ENCODE measurements around the gene BORCS8.
A peak's percentile ranks its signal among the peaks of the same experiment; 100 is the strongest.

Gene BORCS8

DNA sequence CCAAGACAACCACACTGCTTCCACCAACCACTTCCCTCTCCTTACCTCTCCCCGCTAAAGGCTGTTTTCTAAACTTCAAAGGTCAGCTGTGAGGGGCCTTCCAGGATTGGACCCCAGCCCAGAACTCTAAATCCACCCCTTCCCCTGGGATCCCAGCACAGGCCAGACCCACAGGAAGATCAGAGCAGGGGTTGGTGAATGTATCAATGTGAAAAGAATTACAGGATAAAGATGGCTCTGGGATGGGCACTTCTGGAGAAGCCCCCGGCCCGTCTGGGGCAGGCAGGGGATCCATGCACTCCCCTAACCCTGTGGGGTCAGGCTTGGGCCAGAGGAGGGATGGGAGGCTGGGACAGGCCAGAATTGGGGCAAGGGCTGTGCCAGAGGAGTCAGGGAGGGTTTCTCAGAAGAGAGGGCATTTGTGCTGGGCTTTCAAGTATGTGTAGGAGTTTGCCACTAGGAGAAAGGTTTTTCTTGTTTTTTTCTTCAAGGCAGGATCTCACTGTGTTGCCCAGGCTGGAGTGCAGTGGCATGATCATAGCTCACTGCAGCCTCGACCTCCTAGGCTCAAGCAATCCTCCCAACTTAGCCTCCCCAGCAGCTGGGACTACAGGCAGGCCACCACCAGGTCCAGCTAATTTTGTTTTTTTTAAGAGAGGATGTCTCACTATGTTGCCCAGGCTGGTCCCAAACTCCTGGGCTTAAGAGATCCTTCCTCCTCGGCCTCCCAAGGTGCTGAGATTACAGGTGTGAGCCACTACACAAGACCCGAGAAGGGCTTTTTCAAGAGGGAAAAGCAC is 20.9 kb downstream of the BORCS8 start:
- H3K4me3 ChIP-seq (ENCODE audit: control insufficient read depth, low read depth, low read length) = no peak overlapping the region
- TF ChIP-seq, protein P1, sequence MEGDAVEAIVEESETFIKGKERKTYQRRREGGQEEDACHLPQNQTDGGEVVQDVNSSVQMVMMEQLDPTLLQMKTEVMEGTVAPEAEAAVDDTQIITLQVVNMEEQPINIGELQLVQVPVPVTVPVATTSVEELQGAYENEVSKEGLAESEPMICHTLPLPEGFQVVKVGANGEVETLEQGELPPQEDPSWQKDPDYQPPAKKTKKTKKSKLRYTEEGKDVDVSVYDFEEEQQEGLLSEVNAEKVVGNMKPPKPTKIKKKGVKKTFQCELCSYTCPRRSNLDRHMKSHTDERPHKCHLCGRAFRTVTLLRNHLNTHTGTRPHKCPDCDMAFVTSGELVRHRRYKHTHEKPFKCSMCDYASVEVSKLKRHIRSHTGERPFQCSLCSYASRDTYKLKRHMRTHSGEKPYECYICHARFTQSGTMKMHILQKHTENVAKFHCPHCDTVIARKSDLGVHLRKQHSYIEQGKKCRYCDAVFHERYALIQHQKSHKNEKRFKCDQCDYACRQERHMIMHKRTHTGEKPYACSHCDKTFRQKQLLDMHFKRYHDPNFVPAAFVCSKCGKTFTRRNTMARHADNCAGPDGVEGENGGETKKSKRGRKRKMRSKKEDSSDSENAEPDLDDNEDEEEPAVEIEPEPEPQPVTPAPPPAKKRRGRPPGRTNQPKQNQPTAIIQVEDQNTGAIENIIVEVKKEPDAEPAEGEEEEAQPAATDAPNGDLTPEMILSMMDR (conservative IDR thresholded peaks at IDR 0.05; ENCODE audit: control insufficient read depth, insufficient read depth, low read depth, low read length) = no peak
- no peak for DNase-seq (ENCODE audit: low read depth)

DNA sequence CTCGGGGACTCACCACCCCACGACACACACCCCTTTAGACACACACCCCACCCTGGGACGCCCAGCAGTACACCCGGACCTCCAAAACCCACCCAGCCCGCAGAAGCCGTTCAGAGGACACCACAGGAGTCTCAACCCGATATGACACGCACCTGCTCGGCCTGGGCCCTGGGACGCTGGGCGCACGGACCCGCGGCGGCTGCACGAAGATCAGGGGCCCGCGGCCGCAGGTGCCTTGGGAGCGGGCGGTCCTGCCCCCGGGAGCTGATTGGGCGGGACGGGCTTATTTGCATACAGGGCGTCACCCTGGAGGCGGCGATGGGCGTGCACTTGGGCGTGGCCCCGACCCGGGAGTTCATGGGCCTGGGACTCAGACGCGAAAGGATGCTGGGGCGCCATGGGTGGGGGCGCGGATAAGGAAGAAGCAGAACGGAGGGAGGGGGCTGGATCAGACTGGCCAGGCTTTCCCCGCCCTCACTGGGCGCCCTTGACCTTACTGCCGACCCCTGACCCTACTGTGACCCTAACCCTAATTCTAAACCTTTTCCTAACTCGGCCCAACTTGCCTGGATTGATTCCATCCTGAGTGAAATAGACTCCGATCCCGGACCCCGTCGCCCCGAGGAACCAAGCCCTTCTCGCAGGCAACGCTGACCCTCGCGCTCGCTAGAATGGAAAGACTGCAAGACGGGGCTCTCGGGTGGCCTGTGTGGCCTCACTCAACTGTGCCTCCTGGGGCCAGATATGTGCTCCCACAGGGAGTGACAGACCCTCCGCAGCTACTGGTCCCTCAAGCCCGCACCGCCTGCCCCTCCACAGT is 21.7 kb downstream of the BORCS8 start, which contains the start of gene MEF2B:
Gene MEF2B, minus strand, starts transcription at position 211 of the 820 bp plus-strand sequence. CDS start 19,528 bp downstream, outside the sequence.
- no peak within 1 kb of the TSS for H3K4me3 ChIP-seq (ENCODE audit: control insufficient read depth, low read depth, low read length)
- DNase-seq (ENCODE audit: low read depth) = peak; percentile 40
- TF ChIP-seq, protein P1 (conservative IDR thresholded peaks at IDR 0.05; ENCODE audit: control insufficient read depth, insufficient read depth, low read depth, low read length) = no peak

DNA sequence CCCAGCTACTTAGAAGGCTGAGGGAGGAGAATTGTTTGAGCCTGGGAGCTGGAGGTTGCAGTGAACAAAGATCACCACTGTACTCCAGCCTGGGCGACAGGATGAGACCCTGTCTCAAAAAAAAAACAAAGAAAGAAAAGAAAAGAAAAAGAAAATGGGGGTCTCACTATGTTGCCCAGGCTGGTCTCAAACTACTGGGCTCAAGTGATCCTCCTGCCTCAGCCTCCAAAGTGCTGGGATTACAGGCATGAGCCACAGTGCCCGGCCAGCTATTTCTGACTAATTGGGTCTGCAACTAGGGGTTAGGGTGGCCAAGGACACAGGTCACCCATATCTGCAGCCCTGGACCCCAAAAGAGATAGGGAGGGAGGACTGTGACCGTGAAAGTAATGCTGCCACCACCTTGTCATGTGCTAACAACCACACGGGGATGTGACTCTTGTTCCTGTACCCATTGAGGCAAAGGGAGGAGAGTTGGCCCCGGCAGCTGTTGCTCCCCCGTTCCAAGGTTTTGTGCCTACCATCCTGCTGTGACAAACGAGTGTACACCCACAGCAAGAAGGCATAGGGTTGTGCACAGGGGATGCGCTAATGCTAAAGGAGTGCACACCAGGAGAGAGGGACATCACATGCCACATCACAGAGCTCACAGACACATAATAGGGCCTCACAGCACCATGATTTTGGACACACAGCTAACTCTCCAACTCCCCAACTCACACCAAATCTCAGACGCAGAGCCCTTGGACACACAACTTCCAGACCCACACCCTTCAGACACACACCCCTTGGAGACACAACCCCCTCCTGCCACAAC is 22.5 kb downstream of the BORCS8 start:
- no peak for DNase-seq (ENCODE audit: low read depth)
- TF ChIP-seq, protein P1 (conservative IDR thresholded peaks at IDR 0.05; ENCODE audit: control insufficient read depth, insufficient read depth, low read depth, low read length) = no peak
- H3K4me3 ChIP-seq (ENCODE audit: control insufficient read depth, low read depth, low read length) = no peak overlapping the region

DNA sequence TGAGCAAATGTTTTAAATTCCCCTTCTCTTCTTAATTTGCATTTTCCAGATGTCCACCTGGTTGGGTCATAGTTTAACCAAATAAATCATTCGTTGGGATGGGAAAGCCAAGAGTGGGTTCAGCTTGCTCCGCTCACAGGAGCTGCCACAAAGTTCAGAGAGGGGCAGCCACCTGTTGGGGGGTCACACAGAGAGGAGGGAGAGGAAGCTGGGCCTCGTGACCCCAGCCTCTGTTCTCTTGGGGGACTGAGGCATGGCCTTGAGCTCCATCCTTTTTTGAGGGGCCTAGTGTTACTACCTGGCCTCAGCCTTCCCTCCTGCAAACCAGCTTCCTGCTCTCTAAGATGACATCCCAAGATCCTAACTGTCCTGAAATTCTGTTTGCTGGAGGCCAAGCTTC is 24.3 kb downstream of the BORCS8 start:
- TF ChIP-seq, protein P1 (conservative IDR thresholded peaks at IDR 0.05; ENCODE audit: control insufficient read depth, insufficient read depth, low read depth, low read length) = no peak
- no peak overlapping the region for H3K4me3 ChIP-seq (ENCODE audit: control insufficient read depth, low read depth, low read length)
- no peak for DNase-seq (ENCODE audit: low read depth)

DNA sequence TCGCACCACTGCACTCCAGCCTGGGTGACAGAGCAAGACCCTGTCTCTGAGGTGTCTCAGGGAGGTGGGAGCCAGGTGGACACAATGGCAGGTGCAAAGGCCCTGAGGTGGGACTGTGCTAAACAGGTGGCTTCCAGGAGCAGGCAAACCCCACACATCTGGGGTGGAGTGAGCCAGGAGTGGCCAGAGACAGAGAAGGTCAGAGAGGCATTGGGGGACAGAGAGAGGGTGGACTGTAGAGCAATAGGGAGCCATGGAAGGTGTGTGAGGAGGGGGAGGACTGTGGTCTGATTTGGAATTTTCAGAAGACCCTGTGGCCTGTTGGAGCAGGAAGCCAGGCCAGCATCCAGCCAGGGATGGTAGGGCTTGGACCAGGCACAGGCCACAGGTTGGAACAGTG is 26.6 kb downstream of the BORCS8 start:
- DNase-seq (ENCODE audit: low read depth) = no peak
- no peak overlapping the region for H3K4me3 ChIP-seq (ENCODE audit: control insufficient read depth, low read depth, low read length)
- TF ChIP-seq, protein P1 (conservative IDR thresholded peaks at IDR 0.05; ENCODE audit: control insufficient read depth, insufficient read depth, low read depth, low read length) = no peak

- no peak for DNase-seq (ENCODE audit: low read depth)
- H3K4me3 ChIP-seq (ENCODE audit: control insufficient read depth, low read depth, low read length) = no peak overlapping the region
- TF ChIP-seq, protein P1 (conservative IDR thresholded peaks at IDR 0.05; ENCODE audit: control insufficient read depth, insufficient read depth, low read depth, low read length) = no peak
These were observed 29.5 kb downstream of the BORCS8 start for GRCh38 chr19:19162495-19162894.
